GM21515 (cell line): ENCODE measurements around the gene HCAR2.
"Not testable (repeated sequence)": the region's sequence is repeated elsewhere in the genome, so short reads cannot be mapped to it uniquely, and the experiment has no call there.

Source experiments
- ATAC-seq: cut with Tn5 transposase; IDR thresholded peaks from one replicate; pipeline ENCODE4 v1.9.1; 2021; ENCODE audit not compliant: unreplicated experiment

HCAR2 gene

GRCh38 chr12:122702890-122703611 is at the start of gene HCAR2:
HCAR2 (minus strand) TSS chr12:122703357; CDS start chr12:122703283, 74 bp downstream.
- not testable (repeated sequence) for ATAC-seq

DNA sequence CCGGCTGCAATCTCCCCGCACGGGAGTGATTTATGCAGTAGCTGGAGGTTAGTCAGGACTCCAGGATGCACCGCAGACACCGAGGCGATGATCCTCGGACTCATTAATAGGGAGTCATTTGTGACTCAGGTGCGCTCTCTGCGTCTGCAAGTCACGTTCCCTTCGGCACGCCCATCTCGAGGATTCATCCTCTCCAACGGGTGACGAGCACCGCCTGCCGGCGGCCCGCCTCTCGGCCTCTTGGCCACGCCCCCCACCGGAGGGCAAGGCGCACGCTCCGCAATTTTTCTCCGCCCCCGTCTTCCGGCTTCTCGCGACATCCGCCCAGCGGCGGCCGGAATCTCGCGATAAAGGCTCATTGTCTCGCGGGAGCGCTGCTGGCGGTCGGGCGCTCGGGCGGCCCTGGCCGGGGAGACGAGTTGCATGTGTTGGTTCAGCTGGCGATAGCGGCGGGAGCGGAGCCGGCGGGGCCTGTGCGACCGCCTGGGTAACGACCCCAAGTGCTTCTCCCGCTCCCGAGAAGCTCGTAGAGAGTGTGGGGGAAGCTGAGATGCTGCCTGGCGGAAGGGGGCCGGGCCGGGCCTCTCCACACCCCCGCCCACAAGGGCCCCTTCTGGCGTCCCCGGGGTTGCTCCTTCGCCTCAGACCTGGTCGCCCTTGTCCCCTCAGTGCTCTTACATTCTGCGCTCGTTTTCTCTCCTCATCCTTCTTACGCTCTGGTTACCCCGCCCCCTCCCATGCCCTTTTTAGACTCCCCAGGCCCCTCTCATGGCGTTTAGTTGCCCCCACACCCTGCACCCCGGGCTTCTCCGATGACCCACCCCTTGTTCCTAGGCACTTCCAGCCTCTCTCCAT is 49.5 kb upstream of the HCAR2 start, which contains the start of gene DENR:
DENR (plus strand) TSS at position 361 of the 855 bp plus-strand sequence. CDS start 878 bp downstream, outside the sequence.
- ATAC-seq: peak; percentile 91

- not testable (repeated sequence) for ATAC-seq
Observed at GRCh38 chr12:122750781-122751515, 47.8 kb upstream of the HCAR2 start.

DNA sequence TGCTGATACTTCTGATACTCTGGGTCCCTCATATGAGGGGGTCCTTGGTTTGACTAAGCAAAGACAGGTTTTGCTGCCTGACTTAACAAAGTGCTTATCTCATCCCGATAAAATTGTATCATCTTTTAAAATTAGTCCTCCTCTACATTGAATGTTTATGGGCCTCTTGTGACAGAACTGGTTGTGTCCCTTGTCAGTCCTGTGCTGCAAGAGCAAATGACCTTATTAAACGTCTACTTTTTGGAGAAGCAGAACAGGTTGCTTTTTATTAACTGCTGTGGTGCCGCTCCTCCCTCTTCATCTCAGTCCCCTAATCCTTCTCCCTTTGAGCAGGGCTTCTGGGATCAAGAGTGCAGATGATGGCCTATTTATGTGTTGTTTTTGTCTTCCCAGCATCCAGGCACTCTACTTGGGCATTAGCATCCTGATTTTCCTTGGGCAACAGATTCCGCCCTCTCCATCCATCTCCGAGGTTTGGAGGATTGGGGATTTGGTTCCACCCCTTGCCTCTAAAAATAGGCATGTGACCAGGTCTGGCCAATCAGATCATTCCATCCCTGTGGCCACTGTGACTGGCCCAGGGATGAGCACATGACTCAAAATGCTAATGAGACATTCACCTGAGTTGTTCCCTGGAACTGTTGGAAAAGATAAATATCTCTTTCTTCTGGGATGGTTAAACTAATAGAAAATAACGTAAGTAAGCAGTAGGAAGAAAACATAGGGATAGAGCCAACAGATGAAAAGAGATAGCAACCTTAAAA is 46.6 kb upstream of the HCAR2 start:
- ATAC-seq: no peak

DNA sequence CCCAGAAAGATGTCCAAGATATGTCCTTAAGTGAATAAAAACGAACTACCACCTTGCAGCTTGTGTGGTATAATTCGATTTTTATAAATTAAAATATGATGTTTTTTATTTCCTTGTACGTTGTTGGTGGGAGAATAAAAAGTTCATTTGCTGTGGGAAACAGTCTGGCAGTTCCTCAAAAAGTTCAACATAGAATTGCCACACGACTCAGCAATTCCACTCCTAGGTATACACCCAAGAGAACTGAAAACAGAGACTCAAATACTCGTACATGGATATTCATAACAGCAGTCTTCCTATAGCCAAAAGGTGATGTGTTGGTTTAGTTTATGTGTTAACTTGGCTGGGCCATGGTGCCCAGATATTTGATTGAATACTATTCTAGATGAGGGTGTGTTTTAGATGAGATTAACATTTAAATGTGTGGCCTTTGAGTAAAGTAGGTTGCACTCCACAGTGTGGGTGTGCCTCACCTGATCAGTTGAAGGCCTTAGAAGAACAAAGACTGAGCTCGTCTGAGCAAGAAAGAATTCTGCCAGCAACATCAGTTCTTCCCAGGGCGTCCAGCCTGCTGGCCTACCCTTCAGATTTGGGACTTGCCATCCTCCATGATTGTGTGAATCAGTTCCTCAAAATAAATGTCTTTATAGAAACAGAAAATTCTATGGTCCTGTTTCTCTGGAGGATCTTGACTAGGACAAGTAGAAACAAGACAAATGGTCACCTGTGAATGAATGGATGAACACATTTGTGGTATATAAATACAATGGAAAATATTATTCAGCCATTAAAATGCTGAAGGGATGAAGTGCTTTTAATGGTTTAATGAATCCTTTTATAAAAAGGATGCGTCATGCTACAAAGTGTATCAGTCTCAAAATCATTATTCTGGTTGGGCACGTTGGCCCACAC is 44.3 kb upstream of the HCAR2 start:
- no peak for ATAC-seq

GRCh38 chr12:122743895-122744525 is 40.9 kb upstream of the HCAR2 start:
- no peak for ATAC-seq

DNA sequence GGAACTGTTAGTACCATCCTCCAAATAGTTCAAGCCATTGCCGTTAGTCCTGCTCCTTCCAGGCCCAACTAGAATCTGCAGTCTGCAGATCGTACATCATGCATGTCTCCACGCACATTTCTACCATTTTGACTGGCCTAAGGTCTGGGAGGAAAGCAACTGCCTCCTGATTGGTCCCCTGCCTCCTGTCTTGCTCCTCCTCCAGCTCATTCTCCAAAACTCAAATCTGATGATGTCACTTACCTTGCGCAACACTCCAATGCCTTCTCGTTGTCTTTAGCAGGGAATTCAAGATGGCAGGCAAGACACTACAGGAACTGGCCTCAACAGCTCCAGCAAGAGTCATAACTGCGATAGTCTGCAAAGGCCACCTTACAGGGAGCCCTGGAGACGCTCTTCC is 37.2 kb upstream of the HCAR2 start:
- ATAC-seq: no peak

DNA sequence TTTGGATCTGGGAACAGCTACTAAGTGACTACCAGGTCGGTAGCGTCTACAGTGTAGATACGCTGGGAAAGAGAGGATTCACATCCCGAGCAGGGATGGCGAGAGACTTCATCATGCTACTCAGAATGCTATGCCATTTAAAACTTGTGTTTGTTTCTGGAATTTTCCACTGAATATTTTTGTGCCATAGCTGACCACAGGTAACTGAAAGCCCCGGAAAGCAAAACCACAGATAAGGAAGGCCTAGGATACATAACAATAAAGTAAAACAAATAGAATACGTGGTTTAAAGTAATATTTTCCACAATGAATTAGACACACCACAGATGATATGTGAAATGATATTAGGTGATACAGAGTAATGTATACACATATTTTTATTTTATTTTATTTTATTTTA is 35.4 kb upstream of the HCAR2 start:
- ATAC-seq: no peak

- ATAC-seq: no peak
Observed at GRCh38 chr12:122732611-122733010, 29.5 kb upstream of the HCAR2 start.

DNA sequence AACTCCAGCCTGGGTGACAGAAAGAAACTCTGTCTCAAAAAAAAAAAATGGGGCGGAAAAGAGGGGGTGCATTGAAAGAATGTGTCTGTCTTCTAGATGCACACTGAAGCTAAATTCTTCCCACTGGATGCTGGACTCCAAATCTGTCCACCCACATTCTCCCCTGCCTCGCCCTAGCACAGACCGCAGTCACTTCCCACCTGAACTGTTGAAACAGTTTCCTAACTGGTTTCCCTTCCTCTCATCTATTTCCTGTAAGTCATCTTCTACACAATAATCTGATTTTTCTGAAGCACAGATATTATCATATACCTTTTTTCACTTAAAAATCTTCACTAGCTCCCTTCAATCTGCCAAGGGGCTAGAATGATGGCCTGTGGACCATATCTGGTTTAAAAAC is 29.0 kb upstream of the HCAR2 start:
- ATAC-seq: no peak

DNA sequence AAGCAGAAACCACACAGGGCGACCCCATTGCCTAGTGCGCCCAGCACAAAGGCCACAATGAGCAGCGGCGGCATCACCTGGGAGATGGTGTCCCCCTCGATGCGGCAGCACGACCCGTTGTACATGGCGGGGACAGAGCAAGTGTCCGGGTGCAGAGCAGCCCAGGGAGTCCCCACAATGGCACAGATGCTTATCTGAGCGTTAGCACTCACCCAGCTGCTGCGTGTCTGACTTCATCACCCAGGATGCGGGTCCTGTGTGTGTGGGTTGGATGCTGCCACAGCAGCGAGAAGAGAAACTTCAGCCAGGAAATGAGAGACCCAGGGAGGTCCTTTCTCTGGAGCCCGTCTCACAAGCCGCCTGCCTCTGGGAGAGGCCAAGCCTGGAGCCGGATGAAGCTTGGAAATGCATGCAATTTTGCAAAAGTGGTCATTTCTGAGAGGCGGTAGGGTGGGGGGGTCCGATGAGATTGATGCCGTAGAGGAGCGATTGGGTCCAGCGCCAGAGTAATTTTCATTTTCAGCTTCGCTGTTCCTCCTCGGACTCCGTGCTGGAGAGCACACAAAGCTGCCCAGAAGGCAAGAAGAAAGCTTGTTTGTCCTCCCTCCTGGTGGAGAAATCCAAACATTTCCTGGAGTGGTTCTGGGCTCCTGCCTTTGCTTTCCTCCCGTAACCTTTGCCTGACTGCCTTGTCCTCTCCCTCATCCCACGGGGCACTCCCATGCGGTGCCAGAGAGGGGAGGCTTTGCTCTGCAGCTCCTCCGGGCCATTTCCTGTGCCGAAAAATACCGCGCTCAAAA is 27.3 kb upstream of the HCAR2 start, which contains the start of gene HCAR1:
HCAR1 (minus strand) TSS at position 630 of the 800 bp plus-strand sequence; CDS start at position 125, 505 bp downstream.
- no peak for ATAC-seq

DNA sequence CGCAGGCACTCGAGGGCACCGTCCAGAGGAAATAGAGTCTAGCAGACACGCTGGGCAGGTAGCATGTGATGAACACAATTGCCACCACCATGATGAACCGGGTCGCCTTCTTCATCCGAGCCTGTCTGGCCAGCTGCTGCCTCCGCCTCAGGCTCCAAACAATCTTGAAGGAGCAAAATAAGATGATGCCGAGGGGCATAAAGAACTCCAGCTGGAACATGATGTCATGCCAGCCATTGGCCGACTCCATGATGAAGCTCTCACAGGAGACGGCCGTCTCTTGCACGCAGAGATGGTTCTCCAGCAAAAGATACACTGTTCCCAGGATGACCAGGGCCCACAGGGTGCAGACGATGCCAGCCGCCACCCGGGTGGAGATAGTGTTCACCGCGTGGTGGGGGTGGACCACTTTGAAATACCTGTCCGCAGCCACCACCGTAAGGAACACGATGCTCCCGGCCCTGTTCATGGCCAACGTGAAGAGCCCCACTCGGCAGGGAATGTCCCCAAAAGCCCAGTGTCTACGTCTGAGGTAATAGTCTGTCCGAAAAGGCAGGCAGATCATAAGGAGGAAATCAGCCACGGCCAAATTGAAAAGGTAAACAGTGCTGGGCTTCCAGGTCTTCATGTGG is 26.5 kb upstream of the HCAR2 start:
- no peak for ATAC-seq

- no peak for ATAC-seq
Observed at GRCh38 chr12:122726080-122726558, 23.0 kb upstream of the HCAR2 start.

GRCh38 chr12:122725452-122726079 is 22.4 kb upstream of the HCAR2 start:
- ATAC-seq: no peak

DNA sequence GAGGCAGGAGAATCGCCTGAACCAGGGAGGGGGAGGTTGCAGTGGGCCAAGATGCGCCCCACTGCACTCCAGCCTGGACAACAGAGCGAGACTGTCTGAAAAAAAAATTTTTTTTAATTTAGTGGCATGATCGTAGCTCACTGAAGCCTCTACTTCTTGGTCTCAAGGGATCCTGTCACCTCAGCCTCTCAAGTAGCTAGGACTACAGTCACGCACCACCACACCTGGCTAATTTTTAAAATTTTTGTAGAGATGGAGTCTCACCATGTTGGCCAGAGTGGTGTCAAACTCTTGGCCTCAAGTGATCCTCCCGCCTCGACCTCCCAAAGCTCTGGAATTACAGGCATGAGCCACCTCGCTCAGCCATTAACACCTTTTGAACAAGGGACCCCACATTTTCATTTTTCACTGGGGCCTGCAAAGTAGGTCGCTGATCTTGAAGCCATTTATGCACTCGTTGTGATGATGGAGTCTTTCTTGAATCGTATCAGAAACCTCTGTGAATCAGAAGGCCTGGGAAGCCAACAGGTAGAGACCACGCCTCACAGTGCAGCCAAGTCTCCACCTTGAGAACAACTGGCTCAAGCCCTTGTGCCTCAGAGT is 21.6 kb upstream of the HCAR2 start:
- ATAC-seq: no peak

- ATAC-seq: no peak
Observed at GRCh38 chr12:122722387-122722786, 19.2 kb upstream of the HCAR2 start.
